Mucosa of rectum (tissue), 2 donors: ENCODE data around the gene FKBP10.
"Not testable (repeated sequence)": the region's sequence is repeated elsewhere in the genome, so short reads cannot be mapped to it uniquely, and the experiment has no call there.

Experiments used
- H3K27ac ChIP-seq, 2 donors: one replicate each; pipeline ENCODE4 v1.7.0; 2013; ENCODE audit warnings: inconsistent platforms in 2 of 2, low read depth in 2 of 2, low read length in 2 of 2
- H3K27me3 ChIP-seq, 2 donors: one replicate each; pipeline ENCODE4 v1.7.0; 2013; ENCODE audit warnings: low read length in 2 of 2; ENCODE audit not compliant: control insufficient read depth in 2 of 2, insufficient read depth in 2 of 2
- H3K36me3 ChIP-seq, 2 donors: one replicate each; pipeline ENCODE4 v1.7.0; 2013; ENCODE audit warnings: low read length in 2 of 2; ENCODE audit not compliant: control insufficient read depth in 2 of 2, insufficient read depth in 2 of 2
- H3K4me1 ChIP-seq, 2 donors: one replicate each; pipeline ENCODE4 v1.7.0; 2013; ENCODE audit warnings: low read length in 2 of 2, mild to moderate bottlenecking in 1 of 2; ENCODE audit not compliant: control insufficient read depth in 2 of 2, insufficient read depth in 2 of 2
- H3K4me3 ChIP-seq, 2 donors: one replicate each; pipeline ENCODE4 v1.7.0; 2013; ENCODE audit warnings: low read length in 2 of 2
- H3K9ac ChIP-seq, 2 donors: one replicate each; pipeline ENCODE4 v1.7.0; 2013; ENCODE audit warnings: low read length in 2 of 2, low read depth in 1 of 2, mild to moderate bottlenecking in 1 of 2
- H3K9me3 ChIP-seq, 2 donors: one replicate each; pipeline ENCODE4 v1.7.0; 2013; ENCODE audit warnings: low read length in 2 of 2; ENCODE audit not compliant: control insufficient read depth in 2 of 2
- donor health status: healthy.
- donor health status: Normal muscosa, but diverticular disease.

Gene FKBP10

DNA sequence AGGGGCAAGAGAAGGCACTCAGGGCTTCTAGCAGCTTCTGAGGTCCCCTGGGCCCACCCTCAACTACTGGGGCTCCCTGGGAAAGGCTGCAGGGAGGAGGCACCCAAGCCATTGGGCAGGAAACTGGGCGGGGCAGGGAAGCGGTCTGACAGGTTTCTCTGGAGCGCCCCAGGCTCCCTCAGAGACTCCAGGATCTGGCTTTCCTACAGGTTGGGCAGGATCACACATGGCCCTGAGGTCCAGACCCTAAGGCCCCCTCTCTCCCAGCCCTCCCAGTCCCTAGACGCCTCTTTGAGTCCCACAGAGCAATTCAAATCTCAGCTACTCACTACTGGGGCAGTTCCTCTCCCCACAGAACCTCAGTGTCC is 40.6 kb upstream of the FKBP10 start:
- Histone ChIP-seq H3K36me3 (peaks cover 43 to 47% of the 10 kb centered on the region in 2 donors), H3K9me3 (no peaks in the 10 kb centered on the region), H3K9ac (peak overlapping the region; percentile 72 to 82), H3K27ac (peak overlapping the region; percentile 95), H3K27me3 (no peaks in the 10 kb centered on the region), H3K4me1 (peaks cover 50 to 58% of the 10 kb centered on the region in 2 donors), H3K4me3 (peak overlapping the region; percentile 25 to 56)

DNA sequence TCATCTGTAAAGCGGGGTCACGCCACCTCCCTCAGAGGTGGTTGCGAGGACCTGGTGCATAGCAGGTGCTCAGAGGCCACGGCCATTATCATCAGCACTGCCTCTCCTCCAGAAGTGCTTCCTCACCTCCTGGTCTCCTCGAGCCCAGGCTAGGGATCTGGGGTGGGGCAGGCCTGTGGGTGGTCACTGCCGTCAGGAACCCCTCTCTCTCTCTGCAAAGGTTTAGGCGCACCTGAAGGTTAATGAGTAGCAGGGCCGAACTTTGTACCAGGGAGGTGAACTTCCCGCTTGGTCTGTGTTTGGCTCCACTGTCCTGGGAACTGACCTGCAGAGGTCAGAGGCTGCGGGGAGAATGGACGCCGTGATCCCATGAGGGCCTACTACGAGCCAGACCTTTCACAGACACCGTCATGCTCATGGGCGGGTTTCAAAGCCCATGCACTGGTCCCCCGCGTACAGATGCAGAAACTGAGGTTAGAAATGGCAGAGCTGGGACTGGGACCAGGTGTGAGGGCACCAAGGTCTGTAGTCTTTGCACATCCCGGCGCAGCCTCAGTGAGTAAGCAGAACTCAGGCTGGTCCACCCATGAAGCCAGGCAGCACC is 40.1 kb upstream of the FKBP10 start:
- Histone ChIP-seq H3K27me3 (no peaks in the 10 kb centered on the region), H3K9me3 (no peaks in the 10 kb centered on the region), H3K4me1 (peaks cover 55 to 63% of the 10 kb centered on the region in 2 donors), H3K4me3 (peak overlapping the region; percentile 25 to 56), H3K9ac (peak overlapping the region; percentile 72 to 82), H3K27ac (peak overlapping the region; percentile 95), H3K36me3 (peaks cover 39 to 43% of the 10 kb centered on the region in 2 donors)

DNA sequence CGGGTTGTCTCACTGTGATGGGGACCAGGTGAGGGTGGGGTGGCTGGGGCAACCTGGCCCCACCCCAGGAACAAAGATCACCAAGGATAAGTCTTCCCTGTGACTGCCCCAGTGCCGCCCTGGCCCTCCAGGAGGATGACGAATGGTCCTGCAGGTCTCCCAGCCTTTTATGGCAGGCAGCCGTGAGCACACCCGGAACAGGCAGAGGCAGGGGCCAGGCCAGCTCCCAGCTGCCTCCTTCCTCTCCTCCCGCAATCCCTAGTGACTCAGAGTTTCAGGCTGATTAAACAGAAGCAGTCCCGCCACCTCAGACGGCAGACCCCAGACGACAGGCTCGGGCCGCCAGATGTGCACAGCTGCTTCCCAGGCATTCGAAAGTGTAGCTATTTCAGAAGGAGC is 39.6 kb upstream of the FKBP10 start:
- peaks cover 60 to 68% of the 10 kb centered on the region in 2 donors for H3K4me1 ChIP-seq
- no peaks in the 10 kb centered on the region for H3K9me3 ChIP-seq
- peaks cover 37 to 39% of the 10 kb centered on the region in 2 donors for H3K36me3 ChIP-seq
- H3K9ac ChIP-seq, result peak overlapping the region; percentile 72 to 82
- H3K27me3 ChIP-seq, result no peaks in the 10 kb centered on the region
- peak overlapping the region; percentile 95 for H3K27ac ChIP-seq
- peak overlapping the region in 1 of 2 donors; percentile 56 for H3K4me3 ChIP-seq

DNA sequence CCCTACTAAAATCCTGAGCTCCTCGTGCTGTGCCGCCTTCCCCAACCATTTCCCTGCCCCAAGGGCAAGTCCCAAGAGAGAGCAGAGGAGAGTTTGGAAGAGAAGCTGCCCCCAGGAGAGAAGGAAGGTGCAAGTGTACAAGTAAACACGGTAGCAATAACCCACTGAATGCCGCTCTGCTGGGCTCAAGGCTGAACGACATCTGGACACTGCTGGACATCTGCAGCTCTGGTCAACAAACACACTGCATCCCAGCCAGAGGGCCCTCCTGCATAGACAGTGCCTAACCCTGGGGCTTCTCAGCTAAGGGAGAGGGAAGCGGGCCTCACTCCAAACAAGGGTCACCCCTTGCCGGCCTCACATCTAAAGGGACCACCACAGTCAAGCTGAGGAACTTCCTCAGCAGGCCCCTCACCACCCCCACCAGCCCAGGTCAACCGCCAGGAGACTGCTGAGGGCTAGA is 39.0 kb upstream of the FKBP10 start:
- peak overlapping the region; percentile 95 for H3K27ac ChIP-seq
- H3K4me1 ChIP-seq, result peaks cover 60 to 70% of the 10 kb centered on the region in 2 donors
- H3K36me3 ChIP-seq, result peaks cover 33% of the 10 kb centered on the region in 2 donors
- no peaks in the 10 kb centered on the region for H3K9me3 ChIP-seq
- H3K4me3 ChIP-seq, result peak overlapping the region in 1 of 2 donors; percentile 43
- H3K9ac ChIP-seq, result peak overlapping the region; percentile 68 to 82
- no peaks in the 10 kb centered on the region for H3K27me3 ChIP-seq

DNA sequence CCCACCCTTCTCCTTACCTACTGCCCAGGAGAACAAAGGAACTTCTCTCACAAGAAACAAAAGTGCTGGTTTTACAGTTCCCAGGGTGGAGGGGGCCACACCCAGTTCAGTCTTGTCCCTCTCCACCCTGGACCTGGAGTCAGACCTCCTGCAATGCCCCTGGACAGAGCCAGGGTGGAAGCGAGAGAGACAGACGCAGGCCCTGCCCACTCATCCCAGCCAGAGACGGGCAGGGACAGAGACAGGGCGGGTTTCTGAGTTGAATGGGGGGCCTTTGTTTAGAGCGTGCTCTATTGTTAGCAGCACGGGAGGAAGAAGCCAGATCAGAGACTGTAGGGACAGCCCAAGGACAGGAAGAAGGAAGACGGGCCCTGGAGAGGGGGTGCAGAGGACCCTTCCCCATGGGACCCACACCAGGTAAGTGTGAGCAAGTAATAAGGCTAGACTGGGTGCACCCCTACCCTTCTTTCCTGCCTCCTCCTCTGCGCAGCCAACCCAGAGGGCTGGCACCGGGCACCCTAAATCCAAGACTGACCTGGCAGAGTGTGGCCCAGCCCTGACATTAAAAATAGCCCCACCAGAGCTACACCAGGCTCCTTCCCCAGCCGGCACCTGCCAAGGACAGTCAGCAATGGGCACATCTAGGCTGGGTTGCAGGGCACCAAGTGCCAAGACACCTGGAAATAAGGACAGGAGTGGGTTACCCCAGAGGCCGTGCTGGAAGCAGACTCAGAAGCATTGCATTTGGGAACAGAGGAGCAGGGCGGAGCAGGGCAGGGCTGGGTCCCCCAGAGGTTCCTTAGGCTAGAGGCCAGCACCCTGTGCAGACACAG is 37.2 kb upstream of the FKBP10 start:
- Histone ChIP-seq H3K4me1 (peaks cover 62 to 74% of the 10 kb centered on the region in 2 donors), H3K4me3 (peak overlapping the region in 1 of 2 donors; percentile 31)

DNA sequence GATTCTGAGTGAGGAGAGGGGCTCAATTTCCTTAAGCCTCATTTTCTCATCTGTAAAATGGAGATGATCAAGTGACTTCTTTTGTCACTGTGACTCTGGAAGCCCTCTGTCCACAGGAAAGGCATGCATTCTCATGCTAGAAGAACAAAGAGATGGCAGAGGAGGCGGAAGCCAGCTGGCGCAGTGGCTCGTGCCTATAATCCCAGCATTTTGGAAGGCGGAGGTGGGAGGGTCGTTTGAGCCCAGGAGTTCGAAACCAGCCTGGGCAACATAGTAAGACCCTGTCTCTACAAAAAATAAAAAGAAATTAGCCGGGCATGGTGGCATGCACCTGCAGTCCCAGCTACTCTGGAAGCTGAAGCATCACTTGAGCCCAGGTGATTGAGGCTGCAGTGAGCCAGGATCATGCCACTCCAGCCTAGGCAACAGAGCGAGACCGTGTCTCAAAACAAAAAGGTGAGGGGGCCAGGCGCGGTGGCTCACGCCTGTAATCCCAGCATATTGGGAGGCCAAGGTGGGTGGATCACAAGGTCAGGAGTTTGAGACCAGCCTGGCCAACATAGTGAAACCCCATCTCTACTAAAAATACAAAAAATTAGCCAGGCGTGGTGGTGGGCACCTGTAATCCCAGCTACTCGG is 36.4 kb upstream of the FKBP10 start:
- Histone ChIP-seq H3K4me1 (peaks cover 60 to 72% of the 10 kb centered on the region in 2 donors), H3K9ac (peak overlapping the region; percentile 56 to 82), H3K36me3 (peaks cover 10 to 11% of the 10 kb centered on the region in 2 donors), H3K27ac (peak overlapping the region; percentile 95)
- H3K9me3 ChIP-seq, H3K4me3 ChIP-seq, H3K27me3 ChIP-seq: not testable (repeated sequence)

More for the DNA sequence above, 37.2 kb upstream of the FKBP10 start:
- Histone ChIP-seq H3K9ac (peak overlapping the region; percentile 56 to 82), H3K9me3 (no peaks in the 10 kb centered on the region), H3K27ac (peak overlapping the region; percentile 95), H3K27me3 (no peaks in the 10 kb centered on the region), H3K36me3 (peaks cover 15 to 16% of the 10 kb centered on the region in 2 donors)

DNA sequence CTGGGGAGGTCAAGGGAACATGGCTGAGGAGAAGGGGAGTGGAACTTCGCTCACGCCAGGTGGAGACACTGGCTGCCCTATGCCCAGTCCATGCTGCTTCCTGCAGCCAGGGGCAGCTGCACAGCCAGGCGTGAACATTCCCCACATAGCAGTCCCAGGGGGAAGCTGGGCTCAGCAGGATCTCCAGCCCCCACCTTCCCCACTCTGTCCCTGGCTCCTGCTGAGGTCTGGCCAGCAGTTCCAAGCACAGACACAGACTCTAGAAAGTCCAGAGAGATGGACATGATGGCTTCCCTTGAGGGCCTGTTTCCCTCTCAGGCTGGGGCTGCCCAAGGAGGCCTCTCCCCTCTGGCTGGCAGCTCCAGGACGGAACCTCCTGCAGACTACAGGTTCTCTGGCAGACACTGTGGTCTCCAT is 35.6 kb upstream of the FKBP10 start:
- Histone ChIP-seq H3K9ac (peak overlapping the region; percentile 44 to 72), H3K36me3 (peaks cover 3 to 11% of the 10 kb centered on the region in 2 donors), H3K27me3 (no peaks in the 10 kb centered on the region), H3K4me1 (peaks cover 57 to 64% of the 10 kb centered on the region in 2 donors), H3K4me3 (peak overlapping the region; percentile 7 to 11), H3K9me3 (no peaks in the 10 kb centered on the region), H3K27ac (peak overlapping the region; percentile 95)

DNA sequence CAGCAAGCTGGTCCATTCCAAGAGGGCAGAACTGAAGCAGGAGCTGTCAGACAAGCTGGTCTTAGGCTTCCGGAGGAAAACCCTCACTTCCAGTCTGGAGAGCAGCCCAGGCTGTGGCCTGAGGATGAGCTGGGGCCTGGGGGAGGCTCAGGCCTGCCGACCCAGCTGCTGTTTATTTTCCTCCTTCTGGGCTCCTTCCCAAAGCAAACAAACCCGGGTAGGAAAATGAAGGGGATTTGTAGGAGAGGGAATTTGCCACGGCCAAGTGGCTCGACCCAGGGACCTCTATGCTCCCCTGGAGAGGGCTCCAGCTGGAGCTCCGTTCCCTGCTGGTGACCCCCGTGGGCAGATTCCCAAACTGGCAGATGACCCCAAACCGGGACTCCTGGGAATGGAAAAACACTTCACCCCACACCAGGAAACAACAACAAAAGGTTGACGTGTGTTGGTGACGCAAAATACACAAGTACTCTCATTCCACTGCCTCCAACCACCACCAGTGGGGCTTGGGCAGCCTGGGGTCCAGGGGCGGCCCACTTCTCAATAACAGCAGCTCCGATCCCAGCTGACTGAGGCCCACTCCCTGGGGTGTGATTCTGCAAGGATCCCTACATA is 35.1 kb upstream of the FKBP10 start:
- no peaks in the 10 kb centered on the region for H3K27me3 ChIP-seq
- peak overlapping the region in 1 of 2 donors; percentile 7 for H3K4me3 ChIP-seq
- H3K9me3 ChIP-seq, result no peaks in the 10 kb centered on the region
- peak overlapping the region; percentile 44 to 72 for H3K9ac ChIP-seq
- H3K27ac ChIP-seq, result peak overlapping the region; percentile 95
- H3K36me3 ChIP-seq, result peaks cover 3 to 10% of the 10 kb centered on the region in 2 donors
- peaks cover 57 to 64% of the 10 kb centered on the region in 2 donors for H3K4me1 ChIP-seq

DNA sequence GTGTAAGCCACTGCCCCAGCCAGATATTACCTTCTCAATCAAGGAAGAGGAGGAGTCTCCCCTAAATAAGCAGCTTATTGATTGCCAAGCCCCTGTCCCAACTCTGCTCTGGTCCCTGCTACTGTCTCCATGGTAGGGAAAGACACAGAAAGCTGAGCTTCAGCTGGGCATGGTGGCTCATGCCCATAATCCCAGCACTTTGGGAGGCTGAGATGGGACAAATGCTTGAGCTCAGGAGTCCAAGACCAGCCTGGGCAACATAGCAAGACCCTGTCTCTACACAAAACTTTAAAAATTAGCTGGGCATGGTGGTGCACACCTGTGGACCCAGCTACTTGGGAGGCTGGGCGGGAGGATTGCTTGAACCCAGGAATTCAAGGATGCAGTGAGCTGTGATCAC is 32.9 kb upstream of the FKBP10 start:
- no peaks in the 10 kb centered on the region for H3K27me3 ChIP-seq
- H3K4me1 ChIP-seq, result peaks cover 47 to 51% of the 10 kb centered on the region in 2 donors
- no peaks in the 10 kb centered on the region for H3K9me3 ChIP-seq
- H3K4me3 ChIP-seq, result no peak overlapping the region
- H3K9ac ChIP-seq, result no peak overlapping the region
- H3K36me3 ChIP-seq, result peaks cover 3 to 7% of the 10 kb centered on the region in 2 donors
- H3K27ac ChIP-seq, result no peak overlapping the region
